Duodenal mucosa (tissue), 2 donors: ENCODE measurements around the gene PRSS1.
"Not testable (repeated sequence)": the region's sequence is repeated elsewhere in the genome, so short reads cannot be mapped to it uniquely, and the experiment has no call there.

Experiments
- H3K27ac ChIP-seq: one replicate; pipeline ENCODE4 v1.7.0; 2013; ENCODE audit warnings: low read depth, low read length
- H3K27me3 ChIP-seq, 2 donors: one replicate each; pipeline ENCODE4 v1.7.0; 2013; ENCODE audit warnings: low read length in 2 of 2, control low read depth in 1 of 2; ENCODE audit not compliant: insufficient read depth in 2 of 2, control insufficient read depth in 1 of 2
- H3K36me3 ChIP-seq, 2 donors: one replicate each; pipeline ENCODE4 v1.7.0; 2013; ENCODE audit warnings: low read length in 2 of 2, control low read depth in 1 of 2; ENCODE audit not compliant: insufficient read depth in 2 of 2, control insufficient read depth in 1 of 2
- H3K4me1 ChIP-seq, 2 donors: one replicate each; pipeline ENCODE4 v1.7.0; 2013; ENCODE audit warnings: low read length in 2 of 2, control low read depth in 1 of 2; ENCODE audit not compliant: insufficient read depth in 2 of 2, control insufficient read depth in 1 of 2
- H3K4me3 ChIP-seq, 2 donors: one replicate each; pipeline ENCODE4 v1.7.0; 2013; ENCODE audit warnings: low read length in 2 of 2, low read depth in 1 of 2
- H3K9ac ChIP-seq, 2 donors: one replicate each; pipeline ENCODE4 v1.7.0; 2013; ENCODE audit warnings: low read length in 2 of 2, low read depth in 1 of 2
- H3K9me3 ChIP-seq, 2 donors: one replicate each; pipeline ENCODE4 v1.7.0; 2013; ENCODE audit warnings: low read length in 2 of 2, control low read depth in 1 of 2; ENCODE audit not compliant: control insufficient read depth in 1 of 2

Gene PRSS1

GRCh38 chr7:142772051-142772450 lies 22.8 kb downstream of the PRSS1 start:
- no peak overlapping the region for H3K9ac ChIP-seq
- H3K4me1 ChIP-seq: no peaks in the 10 kb centered on the region
- no peak overlapping the region for H3K27ac ChIP-seq
- H3K27me3 ChIP-seq: no peaks in the 10 kb centered on the region
- no peak overlapping the region for H3K4me3 ChIP-seq
- no peaks in the 10 kb centered on the region for H3K36me3 ChIP-seq
- H3K9me3 ChIP-seq: no peaks in the 10 kb centered on the region

DNA sequence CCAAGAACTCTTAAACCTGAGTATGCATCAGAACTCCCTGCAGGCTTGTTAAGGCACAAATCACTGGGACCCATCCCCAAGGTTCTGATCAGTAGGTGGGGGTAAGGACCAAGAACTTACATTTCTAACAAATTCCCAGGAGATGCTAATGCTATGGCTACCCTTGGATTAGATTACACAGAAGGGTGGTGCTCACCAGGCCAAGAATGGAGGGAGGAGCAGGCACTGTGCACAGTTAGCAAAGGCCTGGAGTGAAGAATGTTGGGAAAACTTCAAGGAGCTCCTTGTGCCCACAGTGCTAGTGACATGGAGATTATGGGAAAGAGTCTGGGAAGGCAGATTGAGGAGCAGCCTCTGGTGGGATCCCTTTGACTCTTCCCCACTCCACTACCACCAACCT lies 23.4 kb downstream of the PRSS1 start:
- Histone ChIP-seq H3K27me3 (no peaks in the 10 kb centered on the region), H3K4me1 (no peaks in the 10 kb centered on the region), H3K4me3 (no peak overlapping the region), H3K27ac (no peak overlapping the region), H3K9me3 (no peaks in the 10 kb centered on the region), H3K36me3 (no peaks in the 10 kb centered on the region), H3K9ac (no peak overlapping the region)

GRCh38 chr7:142773230-142773629 lies 24.0 kb downstream of the PRSS1 start:
- H3K4me3 ChIP-seq: no peak overlapping the region
- no peaks in the 10 kb centered on the region for H3K4me1 ChIP-seq
- no peaks in the 10 kb centered on the region for H3K36me3 ChIP-seq
- no peaks in the 10 kb centered on the region for H3K9me3 ChIP-seq
- no peak overlapping the region for H3K27ac ChIP-seq
- H3K9ac ChIP-seq: no peak overlapping the region
- H3K27me3 ChIP-seq: no peaks in the 10 kb centered on the region

- Histone ChIP-seq H3K4me1 (no peaks in the 10 kb centered on the region), H3K9ac (no peak overlapping the region), H3K4me3 (no peak overlapping the region), H3K9me3 (no peaks in the 10 kb centered on the region), H3K27me3 (no peaks in the 10 kb centered on the region), H3K27ac (no peak overlapping the region), H3K36me3 (no peaks in the 10 kb centered on the region)
These were observed 24.9 kb downstream of the PRSS1 start for GRCh38 chr7:142773937-142774744.

GRCh38 chr7:142774826-142775225 lies 25.6 kb downstream of the PRSS1 start:
- H3K27me3 ChIP-seq: no peaks in the 10 kb centered on the region
- no peak overlapping the region for H3K9ac ChIP-seq
- no peak overlapping the region for H3K4me3 ChIP-seq
- H3K9me3 ChIP-seq: no peaks in the 10 kb centered on the region
- H3K4me1 ChIP-seq: no peaks in the 10 kb centered on the region
- no peaks in the 10 kb centered on the region for H3K36me3 ChIP-seq
- no peak overlapping the region for H3K27ac ChIP-seq

- not testable (repeated sequence) for H3K4me3 ChIP-seq, H3K36me3 ChIP-seq, H3K9ac ChIP-seq, H3K27me3 ChIP-seq, H3K9me3 ChIP-seq, H3K27ac ChIP-seq, H3K4me1 ChIP-seq
These were observed 26.3 kb downstream of the PRSS1 start for GRCh38 chr7:142775351-142776115.

DNA sequence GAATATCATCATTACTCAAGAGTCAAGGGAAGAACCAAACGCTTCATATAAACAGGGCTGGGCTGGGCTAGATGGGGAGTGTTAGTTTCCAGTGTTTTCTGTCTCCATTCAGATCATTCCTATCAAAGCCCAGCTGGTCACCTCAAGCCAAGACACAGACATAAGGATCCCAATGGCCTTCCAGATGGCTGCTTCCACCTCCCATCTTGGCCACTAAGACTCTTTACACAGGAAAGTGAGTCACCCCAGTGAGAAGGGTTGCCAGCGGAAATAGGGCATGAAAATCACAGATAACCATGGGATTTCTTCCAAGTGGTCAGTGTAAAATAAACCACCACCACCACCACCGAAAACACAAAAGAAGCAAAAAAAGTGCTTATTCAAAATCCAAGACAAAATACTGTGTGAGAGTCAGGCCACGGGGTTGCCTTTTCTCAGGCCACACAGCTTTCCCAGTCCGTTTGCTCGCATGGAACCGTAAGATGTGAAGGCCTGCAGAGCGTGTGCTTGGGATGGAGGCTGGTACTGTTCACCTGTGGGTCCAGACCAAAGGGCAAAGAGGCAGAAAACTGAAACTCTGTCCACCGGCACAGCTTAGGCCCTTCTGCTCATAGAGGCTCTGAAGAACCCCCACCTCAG lies 27.1 kb downstream of the PRSS1 start:
- Histone ChIP-seq H3K4me3 (no peak overlapping the region), H3K9ac (no peak overlapping the region), H3K4me1 (no peaks in the 10 kb centered on the region), H3K27me3 (no peaks in the 10 kb centered on the region), H3K9me3 (no peaks in the 10 kb centered on the region), H3K27ac (no peak overlapping the region), H3K36me3 (no peaks in the 10 kb centered on the region)

DNA sequence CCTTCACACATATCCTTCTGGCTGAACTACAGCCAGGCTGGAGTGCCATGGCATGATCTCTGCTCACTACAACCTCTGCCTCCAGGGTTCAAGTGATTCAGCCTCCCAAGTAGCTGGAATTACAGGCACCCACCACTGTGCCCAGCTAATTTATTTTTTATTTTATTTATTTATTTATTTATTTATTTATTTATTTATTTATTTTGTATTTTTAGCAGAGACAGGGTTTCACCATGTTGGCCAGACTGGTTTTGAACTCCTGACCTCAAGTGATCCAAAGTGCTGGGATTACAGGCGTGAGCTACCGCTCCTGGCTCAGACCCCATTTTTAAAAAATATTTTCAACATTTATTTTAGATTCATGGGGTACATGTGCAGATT lies 27.6 kb downstream of the PRSS1 start:
- H3K9me3 ChIP-seq, H3K9ac ChIP-seq, H3K27ac ChIP-seq: not testable (repeated sequence)

GRCh38 chr7:142777318-142777717 lies 28.0 kb downstream of the PRSS1 start:
- Histone ChIP-seq H3K27ac (no peak overlapping the region), H3K36me3 (no peaks in the 10 kb centered on the region), H3K4me1 (no peaks in the 10 kb centered on the region), H3K9ac (no peak overlapping the region), H3K9me3 (no peaks in the 10 kb centered on the region), H3K4me3 (no peak overlapping the region), H3K27me3 (no peaks in the 10 kb centered on the region)

More for the DNA sequence above, 27.6 kb downstream of the PRSS1 start:
- not testable (repeated sequence) for H3K27me3 ChIP-seq, H3K36me3 ChIP-seq, H3K4me1 ChIP-seq, H3K4me3 ChIP-seq
